H1 (cell line): ENCODE data around the gene IKZF1. TPM values are rescaled to one million over a fixed set of nuclear protein-coding genes. Genes with fewer than 3 reads are reported as not detected.

Experiments
- CTCF ChIA-PET: fragments of 300-600 bp; sonication (Branson Sonifier 250); formaldehyde crosslinking; loops from one replicate; lab custom pipeline; 2021; ENCODE audit not compliant: partially characterized antibody; lab: Charles Lee
- POLR2A ChIA-PET: fragments of 300-600 bp; sonication (Branson Sonifier 250); formaldehyde crosslinking; loops from one replicate; lab custom pipeline; 2021; ENCODE audit warnings: inconsistent platforms; ENCODE audit not compliant: partially characterized antibody; lab: Charles Lee
- DNase-seq, 2 experiments: peaks; one replicate each; pipeline versions ENCODE4 v3.0.0 to v3.0.0-alpha.2; 2010 to 2022; ENCODE audit warnings: low spot score in 2 of 2, low read depth in 1 of 2, mixed read lengths in 1 of 2
- FAIRE-seq: peaks from 2 replicates; lab custom pipeline; 2011; peaks lifted over from hg19 to GRCh38; lab: Jason Lieb, UNC
- H2AFZ ChIP-seq: 2 replicates; pipeline ENCODE4 v1.8.1; 2012; ENCODE audit warnings: low read length, inconsistent platforms
- H2AK5ac ChIP-seq: 2 replicates; pipeline ENCODE4 v1.6.1; 2013; ENCODE audit warnings: low read depth, low read length
- H2BK120ac ChIP-seq: replicated peaks from 2 replicates; pipeline ENCODE3; 2013; ENCODE audit warnings: low read depth, low read length, inconsistent platforms
- H2BK12ac ChIP-seq: 2 replicates; pipeline ENCODE4 v1.6.1; 2013; ENCODE audit warnings: low read depth, low read length
- H2BK15ac ChIP-seq: 2 replicates; pipeline ENCODE4 v1.6.1; 2013; ENCODE audit warnings: low read length
- H2BK20ac ChIP-seq: 2 replicates; pipeline ENCODE4 v1.6.1; 2013; ENCODE audit warnings: low read length
- H2BK5ac ChIP-seq: 2 replicates; pipeline ENCODE4 v1.6.1; 2013; ENCODE audit warnings: low read depth, low read length
- H3K14ac ChIP-seq: 2 replicates; pipeline ENCODE4 v1.6.1; 2013; ENCODE audit warnings: inconsistent platforms; ENCODE audit not compliant: insufficient read length
- H3K18ac ChIP-seq: 2 replicates; pipeline ENCODE4 v1.6.1; 2013; ENCODE audit warnings: low read length; ENCODE audit errors: extremely low read depth
- H3K23ac ChIP-seq: 2 replicates; pipeline ENCODE4 v1.6.1; 2013; ENCODE audit warnings: inconsistent platforms; ENCODE audit not compliant: insufficient read length
- H3K23me2 ChIP-seq: 2 replicates; pipeline ENCODE4 v1.6.1; 2013; ENCODE audit warnings: low read depth, low read length
- H3K27ac ChIP-seq: 2 replicates; pipeline ENCODE4 v1.6.1; 2011; ENCODE audit warnings: low read depth, low read length, inconsistent platforms
- H3K27me3 ChIP-seq, 4 experiments: replicated peaks in 1 of 4; 1 replicate in 1 of 4; 2 replicates in 3 of 4; pipeline versions ENCODE4 v1.6.1 to v1.8.1; 2011 to 2013; ENCODE audit warnings: low read length in 3 of 4, mild to moderate bottlenecking in 3 of 4, inconsistent platforms in 2 of 4, mixed read lengths in 2 of 4, moderate library complexity in 1 of 4; ENCODE audit not compliant: control insufficient read depth in 3 of 4, insufficient read depth in 3 of 4; ENCODE audit errors: extremely low read depth in 1 of 4
- H3K36me3 ChIP-seq, 4 experiments: 2 replicates each; pipeline versions ENCODE4 v1.6.1 to v1.8.1; 2011 to 2013; ENCODE audit warnings: mild to moderate bottlenecking in 4 of 4, low read length in 3 of 4, moderate library complexity in 2 of 4, control low read depth in 1 of 4, inconsistent platforms in 1 of 4; ENCODE audit not compliant: insufficient read depth in 4 of 4, control insufficient read depth in 2 of 4
- H3K4ac ChIP-seq: replicated peaks from 2 replicates; pipeline ENCODE3; 2013; ENCODE audit warnings: low read length, low read depth, mixed read lengths, inconsistent platforms; ENCODE audit not compliant: insufficient read length
- H3K4me1 ChIP-seq, 4 experiments: replicated peaks in 1 of 4; 1 replicate in 1 of 4; 2 replicates in 3 of 4; pipeline versions ENCODE4 v1.6.1 to v1.8.1; 2011 to 2013; ENCODE audit warnings: low read length in 3 of 4, inconsistent platforms in 2 of 4, mixed read lengths in 1 of 4; ENCODE audit not compliant: insufficient read depth in 4 of 4, control insufficient read depth in 3 of 4
- H3K4me2 ChIP-seq, 2 experiments: 2 replicates each; pipeline versions ENCODE4 v1.6.1 to v1.8.1; 2011 to 2013; ENCODE audit warnings: low read depth in 2 of 2, low read length in 2 of 2, control low read depth in 1 of 2, inconsistent platforms in 1 of 2, mild to moderate bottlenecking in 1 of 2; ENCODE audit not compliant: insufficient read depth in 1 of 2
- H3K4me3 ChIP-seq, 4 experiments: fragments of 200-600, 300-600 bp in 1 of 4; sonication (generic), shearing (Covaris generic), sonication (Bioruptor Twin) in 1 of 4; 2 replicates each; pipeline versions ENCODE4 v1.5.1 to v1.8.1; 2011 to 2016; ENCODE audit warnings: low read length in 4 of 4, low read depth in 3 of 4, control low read depth in 2 of 4, inconsistent platforms in 2 of 4, mild to moderate bottlenecking in 2 of 4, mixed read lengths in 1 of 4, moderate library complexity in 1 of 4; ENCODE audit not compliant: insufficient read depth in 2 of 4; ENCODE audit errors: extremely low read depth in 1 of 4
- H3K56ac ChIP-seq: replicated peaks from 2 replicates; pipeline ENCODE3; 2013; ENCODE audit warnings: low read depth, mild to moderate bottlenecking, mixed read lengths, low read length, inconsistent platforms; ENCODE audit not compliant: insufficient read length
- H3K79me1 ChIP-seq: 2 replicates; pipeline ENCODE4 v1.6.1; 2013; ENCODE audit warnings: low read depth, low read length, control low read depth
- H3K79me2 ChIP-seq, 2 experiments: 2 replicates each; pipeline versions ENCODE4 v1.6.1 to v1.8.1; 2012 to 2013; ENCODE audit warnings: low read length in 2 of 2, mild to moderate bottlenecking in 2 of 2, inconsistent platforms in 1 of 2; ENCODE audit not compliant: insufficient read depth in 2 of 2, control insufficient read depth in 1 of 2
- H3K9ac ChIP-seq, 4 experiments: replicated peaks in 1 of 4; 1 replicate in 1 of 4; 2 replicates in 3 of 4; pipeline versions ENCODE4 v1.6.1 to v1.8.1; 2011 to 2013; ENCODE audit warnings: low read depth in 3 of 4, low read length in 3 of 4, control low read depth in 2 of 4, mild to moderate bottlenecking in 2 of 4, moderate library complexity in 2 of 4, inconsistent platforms in 1 of 4; ENCODE audit errors: extremely low read depth in 1 of 4
- H3K9me3 ChIP-seq, 2 experiments: 2 replicates each; pipeline versions ENCODE4 v1.6.1 to v1.8.1; 2012 to 2013; ENCODE audit warnings: mild to moderate bottlenecking in 2 of 2, moderate library complexity in 2 of 2, control low read depth in 1 of 2, inconsistent platforms in 1 of 2, low read depth in 1 of 2, low read length in 1 of 2, mixed read lengths in 1 of 2; ENCODE audit not compliant: insufficient read depth in 2 of 2
- H4K20me1 ChIP-seq, 2 experiments: replicated peaks in 1 of 2; 2 replicates each; pipeline versions ENCODE3 to v1.8.1; 2011 to 2013; ENCODE audit warnings: inconsistent platforms in 2 of 2, low read length in 2 of 2, mild to moderate bottlenecking in 1 of 2; ENCODE audit not compliant: insufficient read depth in 2 of 2, control insufficient read depth in 1 of 2
- H4K5ac ChIP-seq: 2 replicates; pipeline ENCODE4 v1.6.1; 2013; ENCODE audit warnings: low read length, low read depth, mixed read lengths, inconsistent platforms; ENCODE audit not compliant: insufficient read length
- H4K8ac ChIP-seq: 2 replicates; pipeline ENCODE4 v1.8.0; 2013; ENCODE audit warnings: mild to moderate bottlenecking, moderate library complexity, low read length, inconsistent platforms; ENCODE audit not compliant: insufficient read depth; ENCODE audit errors: extremely low read depth
- H4K91ac ChIP-seq: replicated peaks from 2 replicates; pipeline ENCODE3; 2013; ENCODE audit warnings: low read length, mixed read lengths, inconsistent platforms; ENCODE audit not compliant: insufficient read length
- ATF2 ChIP-seq: IDR thresholded peaks from 2 replicates; pipeline ENCODE4 v1.6.1; 2012; ENCODE audit warnings: low read length, inconsistent platforms
- CHD1 ChIP-seq: IDR thresholded peaks from 2 replicates; pipeline ENCODE4 v1.6.1; 2012; ENCODE audit warnings: low read depth, low read length, improper control_type of control experiment
- KDM1A ChIP-seq: fragments of 200-600, 300-600 bp; sonication (generic); IDR thresholded peaks from 2 replicates; pipeline ENCODE4 v1.7.1; 2016; ENCODE audit warnings: mild to moderate bottlenecking, low read length, borderline replicate concordance
- KDM4A ChIP-seq: IDR thresholded peaks from one replicate; pipeline ENCODE4 v1.7.1; 2012; ENCODE audit warnings: low read depth, mild to moderate bottlenecking, moderate library complexity, low read length, inconsistent platforms; ENCODE audit not compliant: severe bottlenecking
- KDM5A ChIP-seq: fragments of 200-600 bp; IDR thresholded peaks from 2 replicates; pipeline ENCODE4 v1.7.1; 2012; ENCODE audit warnings: mild to moderate bottlenecking, low read length, inconsistent platforms, mixed read lengths
- RXRA ChIP-seq: IDR thresholded peaks from 2 replicates; pipeline ENCODE4 v1.6.1; 2011; ENCODE audit warnings: low read depth, mild to moderate bottlenecking, low read length, moderate library complexity; ENCODE audit not compliant: insufficient read depth
- TCF12 ChIP-seq: IDR thresholded peaks from 2 replicates; pipeline ENCODE4 v1.6.1; 2011; ENCODE audit warnings: low read depth, mild to moderate bottlenecking, low read length
- USF2 ChIP-seq: IDR thresholded peaks from 2 replicates; pipeline ENCODE4 v1.6.1; 2011; ENCODE audit warnings: low read length, improper control_type of control experiment
- YY1 ChIP-seq: IDR thresholded peaks from 2 replicates; pipeline ENCODE4 v1.6.1; 2011; ENCODE audit warnings: low read depth, mild to moderate bottlenecking, low read length
- WGBS, 2 experiments: shearing (Covaris generic) in 1 of 2; methylation state at CpG; one replicate each; pipeline versions ENCODE4 v1.1.6 to v1.1.7; 2013 to 2015; ENCODE audit warnings: low lambda C conversion rate in 2 of 2, mixed read lengths in 2 of 2, inconsistent platforms in 1 of 2, low coverage in 1 of 2, missing lambda C conversion rate in 1 of 2; ENCODE audit not compliant: insufficient replicate concordance in 2 of 2, insufficient coverage in 1 of 2, insufficient read length in 1 of 2; ENCODE audit errors: extremely low coverage in 1 of 2, missing lambda C conversion rate in 1 of 2; 5-methylcytosine and 5-hydroxymethylcytosine counted together
- polyA plus RNA-seq, 7 experiments: library from polyadenylated mRNA; depleted of rRNA in 3 of 7; stranded (reverse) in 5 of 7; unstranded in 2 of 7; fragments of >200 nt in 5 of 7; fragments of 200-250 nt in 2 of 7; gene quantifications; 1 replicate in 5 of 7; 2 replicates in 1 of 7; 4 replicates in 1 of 7; pipeline versions ENCODE4 v1.2.1 to v1.2.3, GENCODE V29; 2011 to 2013; ENCODE audit warnings: missing spikeins in 2 of 7, mixed read lengths in 2 of 7
- total RNA-seq: library from RNA; stranded (reverse); fragmentation: NEBNext Ultra II Directional; extraction: Animal tissue kit (Norgen Biotek cat#: 25700); gene quantifications from 2 replicates; pipeline ENCODE4 v1.2.1, GENCODE V29; 2021

The IKZF1 gene
- total and polyA plus RNA-seq, 2 of the 8 experiments (the other 6 are each of a cell fraction or from before 2014, with no cell fraction given): 0.74 to 1.5 TPM

GRCh38 chr7:50312250-50313162 lies 8.0 kb downstream of the IKZF1 start:
- H3K9ac ChIP-seq: no peak overlapping the region
- no peaks in the 10 kb centered on the region for H3K23me2 ChIP-seq
- no peaks in the 10 kb centered on the region for H3K27me3 ChIP-seq
- no peak overlapping the region for H2BK15ac ChIP-seq
- H2AK5ac ChIP-seq: no peak overlapping the region
- ChIA-PET CTCF (interaction anchor here (1.1 to 1.6 kb wide), 3 partner anchors 9 to 126 kb away, joined by 3 to 4 read pairs (median 3); no protein-coding TSS in a partner anchor), POLR2A (no interaction called here)
- TF ChIP-seq RXRA: no peak
- no peak for TF ChIP-seq KDM4A
- no peak for TF ChIP-seq TCF12
- TF ChIP-seq YY1: no peak
- no peak for TF ChIP-seq CHD1
- no peak for TF ChIP-seq KDM5A
- TF ChIP-seq KDM1A: no peak
- TF ChIP-seq USF2: no peak
- no peak for TF ChIP-seq ATF2
- H3K27ac ChIP-seq: no peak overlapping the region
- no peaks in the 10 kb centered on the region for H3K79me1 ChIP-seq
- no peak overlapping the region for H4K8ac ChIP-seq
- no peaks in the 10 kb centered on the region for H3K79me2 ChIP-seq
- no peak overlapping the region for H3K4ac ChIP-seq
- H4K5ac ChIP-seq: no peak overlapping the region
- H2BK120ac ChIP-seq: no peak overlapping the region
- no peak overlapping the region for H3K14ac ChIP-seq
- H3K9me3 ChIP-seq: no peaks in the 10 kb centered on the region
- peaks cover 5 to 27% (median 21%) of the 10 kb centered on the region in 4 experiments for H3K4me1 ChIP-seq
- H4K91ac ChIP-seq: no peak overlapping the region
- no peak overlapping the region for H2BK20ac ChIP-seq
- 80% methylated on average over 10 of the region's 10 CpGs; no CpG with 5 or more reads in 1 of the 2 experiments for WGBS, 2 experiments
- H2AFZ ChIP-seq: no peak overlapping the region
- no peak overlapping the region for H3K4me3 ChIP-seq
- H4K20me1 ChIP-seq: no peaks in the 10 kb centered on the region
- H3K56ac ChIP-seq: no peak overlapping the region
- H3K18ac ChIP-seq: no peak overlapping the region
- H2BK5ac ChIP-seq: no peak overlapping the region
- no peak overlapping the region for H2BK12ac ChIP-seq
- FAIRE-seq (no peak), DNase-seq (no peak)
- no peak overlapping the region for H3K4me2 ChIP-seq
- H3K23ac ChIP-seq: no peak overlapping the region
- H3K36me3 ChIP-seq: no peaks in the 10 kb centered on the region
